IPS DF 6.9 (cell line): Measurements from ENCODE around the gene AQP1.

Source experiments
- DNase-seq: peaks from one replicate; pipeline ENCODE4 v3.0.0-alpha.2; 2013; ENCODE audit warnings: low read depth, low spot score
- H3K27ac ChIP-seq: one replicate; pipeline ENCODE4 v1.5.1; 2013; ENCODE audit warnings: low read length, control low read depth
- H3K27me3 ChIP-seq: 2 replicates; pipeline ENCODE4 v1.6.1; 2013; ENCODE audit warnings: mild to moderate bottlenecking, low read length; ENCODE audit not compliant: control insufficient read depth, insufficient read depth
- H3K36me3 ChIP-seq: 2 replicates; pipeline ENCODE4 v1.6.1; 2013; ENCODE audit warnings: low read length; ENCODE audit not compliant: control insufficient read depth, insufficient read depth
- H3K4me1 ChIP-seq: 2 replicates; pipeline ENCODE4 v1.6.1; 2013; ENCODE audit warnings: low read length; ENCODE audit not compliant: control insufficient read depth, insufficient read depth
- H3K4me3 ChIP-seq: 2 replicates; pipeline ENCODE4 v1.5.1; 2013; ENCODE audit warnings: mild to moderate bottlenecking, low read length
- H3K9me3 ChIP-seq: 2 replicates; pipeline ENCODE4 v1.6.1; 2013; ENCODE audit warnings: low read length, inconsistent platforms; ENCODE audit not compliant: control insufficient read depth, insufficient read depth
- WGBS: extraction: QIAGEN DNeasy Blood & Tissue Kit; methylation state at CpG from one replicate; pipeline ENCODE4 v1.1.7; 2013; ENCODE audit warnings: mixed read lengths, missing lambda C conversion rate; ENCODE audit not compliant: insufficient read length, insufficient coverage; 5-methylcytosine and 5-hydroxymethylcytosine counted together

AQP1 gene

GRCh38 chr7:30897770-30898169 lies 13.9 kb upstream of the AQP1 start:
- no peak overlapping the region for H3K27ac ChIP-seq
- no peaks in the 10 kb centered on the region for H3K36me3 ChIP-seq
- no CpG with 5 or more reads among the region's 2 CpGs for WGBS
- no peaks in the 10 kb centered on the region for H3K4me1 ChIP-seq
- H3K9me3 ChIP-seq = no peaks in the 10 kb centered on the region
- no peak for DNase-seq
- no peak overlapping the region for H3K4me3 ChIP-seq
- no peaks in the 10 kb centered on the region for H3K27me3 ChIP-seq

- WGBS = no CpG with 5 or more reads among the region's 12 CpGs
- no peaks in the 10 kb centered on the region for H3K36me3 ChIP-seq
- DNase-seq = no peak
- no peaks in the 10 kb centered on the region for H3K9me3 ChIP-seq
- no peak overlapping the region for H3K27ac ChIP-seq
- no peak overlapping the region for H3K4me3 ChIP-seq
- no peaks in the 10 kb centered on the region for H3K27me3 ChIP-seq
- H3K4me1 ChIP-seq = no peaks in the 10 kb centered on the region
These were observed 13.2 kb upstream of the AQP1 start for GRCh38 chr7:30898411-30898810.

GRCh38 chr7:30899066-30899465 lies 12.6 kb upstream of the AQP1 start:
- Histone ChIP-seq H3K27me3 (no peaks in the 10 kb centered on the region), H3K4me3 (no peak overlapping the region), H3K9me3 (no peaks in the 10 kb centered on the region), H3K4me1 (no peaks in the 10 kb centered on the region), H3K36me3 (no peaks in the 10 kb centered on the region), H3K27ac (no peak overlapping the region)
- no CpG with 5 or more reads among the region's 7 CpGs for WGBS
- DNase-seq = no peak

GRCh38 chr7:30899630-30900029 lies 12.0 kb upstream of the AQP1 start:
- H3K9me3 ChIP-seq = no peaks in the 10 kb centered on the region
- no peak overlapping the region for H3K4me3 ChIP-seq
- no peaks in the 10 kb centered on the region for H3K36me3 ChIP-seq
- no peaks in the 10 kb centered on the region for H3K27me3 ChIP-seq
- WGBS = no CpG with 5 or more reads among the region's 6 CpGs
- DNase-seq = no peak
- H3K27ac ChIP-seq = no peak overlapping the region
- no peaks in the 10 kb centered on the region for H3K4me1 ChIP-seq

- DNase-seq = no peak
- H3K9me3 ChIP-seq = no peaks in the 10 kb centered on the region
- H3K27ac ChIP-seq = no peak overlapping the region
- no peak overlapping the region for H3K4me3 ChIP-seq
- no CpG with 5 or more reads among the region's 9 CpGs for WGBS
- no peaks in the 10 kb centered on the region for H3K27me3 ChIP-seq
- no peaks in the 10 kb centered on the region for H3K4me1 ChIP-seq
- no peaks in the 10 kb centered on the region for H3K36me3 ChIP-seq
These were observed 11.6 kb upstream of the AQP1 start for GRCh38 chr7:30900053-30900452.

- H3K4me1 ChIP-seq = no peaks in the 10 kb centered on the region
- H3K4me3 ChIP-seq = no peak overlapping the region
- no peak for DNase-seq
- H3K9me3 ChIP-seq = no peaks in the 10 kb centered on the region
- H3K27ac ChIP-seq = no peak overlapping the region
- no peaks in the 10 kb centered on the region for H3K36me3 ChIP-seq
- no peaks in the 10 kb centered on the region for H3K27me3 ChIP-seq
- WGBS = no CpG with 5 or more reads among the region's 11 CpGs
These were observed 10.8 kb upstream of the AQP1 start for GRCh38 chr7:30900803-30901362.

- no peaks in the 10 kb centered on the region for H3K9me3 ChIP-seq
- no peaks in the 10 kb centered on the region for H3K36me3 ChIP-seq
- H3K27me3 ChIP-seq = no peaks in the 10 kb centered on the region
- no peak for DNase-seq
- no CpG with 5 or more reads among the region's 2 CpGs for WGBS
- H3K4me3 ChIP-seq = no peak overlapping the region
- H3K27ac ChIP-seq = no peak overlapping the region
- H3K4me1 ChIP-seq = no peaks in the 10 kb centered on the region
These were observed 9.8 kb upstream of the AQP1 start for GRCh38 chr7:30901856-30902255.

GRCh38 chr7:30902466-30902865 lies 9.2 kb upstream of the AQP1 start:
- H3K27ac ChIP-seq = no peak overlapping the region
- no CpG with 5 or more reads among the region's 11 CpGs for WGBS
- H3K4me3 ChIP-seq = no peak overlapping the region
- H3K36me3 ChIP-seq = no peaks in the 10 kb centered on the region
- no peaks in the 10 kb centered on the region for H3K4me1 ChIP-seq
- DNase-seq = no peak
- H3K27me3 ChIP-seq = no peaks in the 10 kb centered on the region
- no peaks in the 10 kb centered on the region for H3K9me3 ChIP-seq

GRCh38 chr7:30903146-30903545 lies 8.5 kb upstream of the AQP1 start:
- Histone ChIP-seq H3K27me3 (no peaks in the 10 kb centered on the region), H3K9me3 (no peaks in the 10 kb centered on the region), H3K4me3 (no peak overlapping the region), H3K36me3 (no peaks in the 10 kb centered on the region), H3K4me1 (0 out of 2 replicates have a peak, but pooled peaks cover 1% of the 10 kb centered on the region), H3K27ac (no peak overlapping the region)
- no peak for DNase-seq
- WGBS = no CpG with 5 or more reads among the region's 8 CpGs

GRCh38 chr7:30904561-30904960 lies 7.1 kb upstream of the AQP1 start:
- WGBS = no CpG with 5 or more reads among the region's 9 CpGs
- DNase-seq = no peak

More at GRCh38 chr7:30904561-30904960, 7.1 kb upstream of the AQP1 start:
- Histone ChIP-seq H3K9me3 (no peaks in the 10 kb centered on the region), H3K4me3 (no peak overlapping the region), H3K4me1 (0 out of 2 replicates have a peak, but pooled peaks cover 1% of the 10 kb centered on the region), H3K27ac (no peak overlapping the region), H3K36me3 (no peaks in the 10 kb centered on the region), H3K27me3 (no peaks in the 10 kb centered on the region)
